Measurements from ENCODE around the gene MAP3K20.

The MAP3K20 gene

DNA sequence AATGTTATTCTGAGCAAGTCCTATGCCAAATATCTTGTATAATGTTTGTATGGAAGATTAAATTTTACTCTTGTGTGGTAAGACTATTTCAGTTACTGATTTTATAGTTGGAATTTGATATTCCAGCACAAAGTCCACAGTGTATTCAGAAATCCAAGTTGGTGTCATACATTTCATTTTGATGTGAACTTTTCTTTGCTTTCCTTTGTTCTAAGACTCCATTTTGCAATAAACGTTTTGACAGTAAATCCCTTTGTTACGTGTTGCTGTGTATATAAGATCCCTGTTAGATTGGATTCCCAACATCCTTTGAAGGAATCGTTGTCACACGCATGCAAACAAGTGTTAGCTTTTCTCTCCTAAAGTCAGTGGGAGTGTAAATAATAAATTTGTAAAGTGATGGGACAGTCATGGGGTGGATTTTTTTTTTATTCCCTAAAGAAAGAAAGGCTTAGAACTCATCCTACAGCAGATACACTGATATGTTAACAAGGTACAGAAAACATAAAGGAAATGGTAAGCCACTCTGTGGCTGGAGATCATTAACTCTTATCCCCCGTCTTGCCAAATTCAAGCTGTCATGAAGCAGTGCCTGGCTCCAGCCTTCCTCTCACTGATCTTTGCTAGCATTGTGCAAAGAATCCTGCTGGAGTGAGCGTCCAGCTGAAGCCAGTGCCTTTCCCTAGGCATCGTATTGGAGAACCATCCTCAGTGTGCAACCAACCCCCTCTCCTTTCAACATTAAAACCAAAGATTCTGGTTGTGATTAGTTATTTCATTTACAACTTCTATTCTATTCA is 151.5 kb downstream of the MAP3K20 start:
- no peak for TF ChIP-seq CTCF (IDR thresholded peaks at IDR 0.05; ENCODE audit: low read depth, low read length)
- DNase-seq (ENCODE audit: low read depth in 2 of 2) = no peak
- H3K4me3 ChIP-seq (replicated peaks in 1 of 2; ENCODE audit: low read depth in 2 of 2, low read length in 2 of 2) = no peak overlapping the region

- no peak for DNase-seq (ENCODE audit: low read depth in 2 of 2)
- TF ChIP-seq CTCF (IDR thresholded peaks at IDR 0.05; ENCODE audit: low read depth, low read length) = no peak
- no peak overlapping the region for H3K4me3 ChIP-seq (replicated peaks in 1 of 2; ENCODE audit: low read depth in 2 of 2, low read length in 2 of 2)
Observed at GRCh38 chr2:173229086-173229485, 153.4 kb downstream of the MAP3K20 start.

GRCh38 chr2:173230181-173230580 is 154.5 kb downstream of the MAP3K20 start:
- no peak for TF ChIP-seq CTCF (IDR thresholded peaks at IDR 0.05; ENCODE audit: low read depth, low read length)
- no peak overlapping the region for H3K4me3 ChIP-seq (replicated peaks in 1 of 2; ENCODE audit: low read depth in 2 of 2, low read length in 2 of 2)
- DNase-seq (ENCODE audit: low read depth in 2 of 2) = no peak

DNA sequence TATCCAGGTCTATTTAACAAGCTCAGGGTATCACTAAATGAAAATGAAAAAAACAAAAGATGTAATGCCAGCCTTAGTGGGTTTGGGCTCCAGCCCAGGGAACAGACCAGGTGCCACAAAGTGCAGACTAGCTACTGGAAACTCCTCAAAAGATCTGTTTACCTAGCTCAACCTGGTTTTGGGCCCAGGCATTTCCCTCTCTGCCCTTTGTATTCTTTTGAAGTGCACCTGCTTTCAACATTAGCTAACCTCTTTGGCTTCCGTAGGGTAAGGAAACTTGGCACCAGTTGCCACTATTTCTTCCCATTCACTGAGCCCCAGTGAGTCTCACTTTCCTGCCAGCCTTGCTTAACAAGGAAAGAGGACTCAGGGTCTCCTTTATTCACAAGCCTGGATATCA is 155.4 kb downstream of the MAP3K20 start:
- no peak for TF ChIP-seq CTCF (IDR thresholded peaks at IDR 0.05; ENCODE audit: low read depth, low read length)
- no peak overlapping the region for H3K4me3 ChIP-seq (replicated peaks in 1 of 2; ENCODE audit: low read depth in 2 of 2, low read length in 2 of 2)
- DNase-seq (ENCODE audit: low read depth in 2 of 2) = no peak

DNA sequence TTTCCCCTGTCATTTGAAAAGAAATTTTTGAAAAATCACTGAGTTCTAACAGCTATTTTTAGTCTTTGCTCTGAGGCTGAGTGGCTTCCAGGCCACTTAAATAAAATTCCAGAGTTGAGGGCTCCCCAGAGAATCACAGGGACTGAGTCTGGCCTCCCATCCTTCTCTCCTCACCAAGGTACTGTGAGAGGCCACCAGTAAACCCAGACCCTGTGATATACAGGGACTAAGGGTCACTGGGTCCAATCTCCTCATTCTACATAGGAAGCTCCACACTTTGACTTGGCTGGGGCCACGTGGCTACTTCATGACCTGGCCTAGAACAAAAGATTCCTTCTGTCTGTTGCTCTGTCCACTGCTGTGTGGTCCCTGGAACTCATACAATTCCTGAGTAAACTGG is 155.8 kb downstream of the MAP3K20 start:
- no peak overlapping the region for H3K4me3 ChIP-seq (replicated peaks in 1 of 2; ENCODE audit: low read depth in 2 of 2, low read length in 2 of 2)
- no peak for TF ChIP-seq CTCF (IDR thresholded peaks at IDR 0.05; ENCODE audit: low read depth, low read length)
- DNase-seq (ENCODE audit: low read depth in 2 of 2) = no peak

DNA sequence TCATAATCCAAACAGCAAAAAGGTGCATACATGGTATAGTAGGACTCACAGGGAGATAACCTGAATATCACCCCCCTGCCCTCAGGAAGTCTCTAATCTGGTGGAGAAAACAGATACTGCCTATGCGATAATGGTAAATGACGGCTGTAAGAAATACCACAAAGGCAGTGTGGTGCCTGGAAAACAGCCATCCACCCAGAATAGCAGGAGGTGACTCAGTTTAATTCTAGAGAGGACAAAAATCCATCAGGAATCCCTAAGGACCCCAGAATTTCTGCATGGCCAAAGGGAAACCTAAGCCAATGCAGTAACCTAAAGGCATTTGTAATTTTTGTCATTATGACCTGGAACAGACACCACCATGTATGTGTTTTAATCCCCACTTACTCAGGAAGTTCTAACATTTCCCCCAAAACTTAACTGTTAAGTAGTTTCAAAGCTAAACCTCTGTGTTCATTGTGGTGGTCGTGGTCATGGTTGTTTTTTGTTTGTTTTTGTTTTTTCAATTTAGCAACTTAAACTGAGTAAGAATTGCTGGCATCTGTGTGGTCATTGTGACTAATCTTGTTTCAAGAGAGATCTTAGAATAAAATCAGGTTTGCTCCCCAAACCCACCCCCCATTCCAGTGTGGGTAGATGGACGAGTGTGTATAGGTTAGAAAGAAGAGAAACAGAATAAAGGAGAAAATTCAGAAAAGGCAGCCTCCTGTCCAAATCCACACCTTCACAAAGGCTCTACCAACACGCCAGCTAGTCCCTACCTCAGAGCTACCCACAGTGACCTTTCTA is 157.5 kb downstream of the MAP3K20 start:
- peak; percentile 13 to 49 for DNase-seq (ENCODE audit: low read depth in 2 of 2)
- no peak overlapping the region for H3K4me3 ChIP-seq (replicated peaks in 1 of 2; ENCODE audit: low read depth in 2 of 2, low read length in 2 of 2)
- TF ChIP-seq CTCF (IDR thresholded peaks at IDR 0.05; ENCODE audit: low read depth, low read length) = no peak

Measured in cardiac fibroblast (primary cell).